K562 (cell line): ENCODE results near the gene TAF15. TPM values are rescaled to one million over a fixed set of nuclear protein-coding genes. Genes with fewer than 3 reads are reported as not detected.
A peak's percentile ranks its signal among the peaks of the same experiment; 100 is the strongest.

Experiments
- CBX3 ChIP-seq, 2 experiments: IDR thresholded peaks; 1 replicate in 1 of 2; 2 replicates in 1 of 2; pipeline ENCODE4 v1.6.1; 2012; ENCODE audit warnings: inconsistent platforms in 2 of 2, low read length in 2 of 2, borderline replicate concordance in 1 of 2, control low read depth in 1 of 2
- CC2D1A ChIP-seq: fragments of 450-650 bp; IDR thresholded peaks from 2 replicates; pipeline ENCODE4 v1.6.1; 2017; ENCODE audit warnings: mild to moderate bottlenecking
- CEBPB ChIP-seq: fragments of 450-650 bp; IDR thresholded peaks from 2 replicates; pipeline ENCODE4 v1.6.1; 2016; ENCODE audit warnings: missing genetic modification characterization, missing compliant biosample characterization
- CTBP1 ChIP-seq: fragments of 450-650 bp; IDR thresholded peaks from 2 replicates; pipeline ENCODE4 v1.6.1; 2016; ENCODE audit warnings: borderline replicate concordance
- FOXM1 ChIP-seq, 2 experiments: fragments of 450-650 bp in 1 of 2; sonication (generic) in 1 of 2; formaldehyde crosslinking in 1 of 2; IDR thresholded peaks; 2 replicates each; pipeline versions ENCODE4 v1.6.1 to v1.9.0; 2017 to 2022; ENCODE audit warnings: low read depth in 2 of 2, mild to moderate bottlenecking in 2 of 2, missing genetic modification reagents in 1 of 2, moderate library complexity in 1 of 2
- HCFC1 ChIP-seq: IDR thresholded peaks from 2 replicates; pipeline ENCODE4 v1.6.1; 2012; ENCODE audit warnings: low read depth, low read length, improper control_type of control experiment
- HNRNPK ChIP-seq: fragments of 200-400 bp; formaldehyde crosslinking; IDR thresholded peaks from one replicate; pipeline ENCODE4 v1.6.1; 2018; ENCODE audit warnings: mild to moderate bottlenecking, low read depth, low read length; ENCODE audit not compliant: poor library complexity, severe bottlenecking
- JUND ChIP-seq, 2 experiments: IDR thresholded peaks; 2 replicates in 1 of 2; 3 replicates in 1 of 2; pipeline ENCODE4 v1.6.1; 2011; ENCODE audit warnings: borderline replicate concordance in 2 of 2, low read depth in 2 of 2, low read length in 2 of 2, improper control_type of control experiment in 1 of 2, missing biosample characterization in 1 of 2, missing genetic modification characterization in 1 of 2, missing genetic modification reagents in 1 of 2
- KLF10 ChIP-seq: fragments of 250-450 bp; sonication (Bioruptor Pico); IDR thresholded peaks from 2 replicates; pipeline ENCODE4 v1.6.1; 2021; ENCODE audit warnings: matching md5 sums
- MTA3 ChIP-seq: fragments of 450-650 bp; formaldehyde crosslinking; IDR thresholded peaks from 2 replicates; pipeline ENCODE4 v1.6.1; 2017; ENCODE audit warnings: mild to moderate bottlenecking, borderline replicate concordance
- RBM25 ChIP-seq: fragments of 200-400 bp; formaldehyde crosslinking; IDR thresholded peaks from 2 replicates; pipeline ENCODE4 v1.6.1; 2018; ENCODE audit warnings: low read length, low read depth, moderate library complexity; ENCODE audit not compliant: severe bottlenecking
- SMC3 ChIP-seq: conservative IDR thresholded peaks from 2 replicates; pipeline ENCODE4 v1.6.1; 2011; ENCODE audit warnings: low read depth, low read length, improper control_type of control experiment; ENCODE audit not compliant: insufficient read depth
- SRF ChIP-seq, 2 experiments: fragments of 250-450, 450-650 bp in 1 of 2; sonication (Bioruptor Pico) in 1 of 2; sonication (generic) in 1 of 2; formaldehyde crosslinking; IDR thresholded peaks; 2 replicates each; pipeline versions ENCODE4 v1.5.0 to v1.5.1; 2020 to 2022; ENCODE audit warnings: mild to moderate bottlenecking in 1 of 2, missing genetic modification reagents in 1 of 2
- TBP ChIP-seq: optimal IDR thresholded peaks from 2 replicates; pipeline ENCODE3; 2011; ENCODE audit warnings: low read depth, low read length, improper control_type of control experiment
- ZFPM2 ChIP-seq: fragments of 250-450 bp; sonication (Bioruptor Pico); IDR thresholded peaks from 2 replicates; pipeline ENCODE4 v1.5.1; 2022; ENCODE audit warnings: mild to moderate bottlenecking
- polyA plus RNA-seq, 8 experiments: library from polyadenylated mRNA; depleted of rRNA in 4 of 8; stranded (reverse) in 5 of 8; unstranded in 3 of 8; fragments of >200 nt; fragmentation: Nextera tagmentation in 2 of 8; fragmentation: Illumina TruSeq in 1 of 8; extraction: Ambion mirVana in 2 of 8; extraction: Trizol in 1 of 8; gene quantifications; 2 replicates each; pipeline versions ENCODE4 v1.2.1 to v1.2.3, GENCODE V29; 2011 to 2014; ENCODE audit warnings: inconsistent platforms in 1 of 8, missing spikeins in 1 of 8
- total RNA-seq, 7 experiments: library from RNA; depleted of rRNA in 6 of 7; stranded (reverse); fragments of >200 nt in 6 of 7; fragmentation: Illumina TruSeq in 2 of 7; extraction: Trizol in 2 of 7; gene quantifications; 2 replicates each; pipeline versions ENCODE4 v1.2.1 to v1.2.3, GENCODE V29; 2011 to 2021; ENCODE audit warnings: low replicate concordance in 1 of 7
- TF ChIP-seq, protein P1 (sequence below), 2 experiments: IDR thresholded peaks; 2 replicates each; pipeline ENCODE4 v1.6.1; 2012; ENCODE audit warnings: improper control_type of control experiment in 2 of 2, low read depth in 2 of 2, low read length in 2 of 2, borderline replicate concordance in 1 of 2
- TF ChIP-seq, protein P2 (sequence below): fragments of 450-650 bp; formaldehyde crosslinking; IDR thresholded peaks from 2 replicates; pipeline ENCODE4 v1.4.0; 2020; ENCODE audit warnings: mild to moderate bottlenecking, moderate library complexity
- TF ChIP-seq, protein P3 (sequence below), 3 experiments: IDR thresholded peaks in 2 of 3; conservative IDR thresholded peaks in 1 of 3; 2 replicates each; pipeline ENCODE4 v1.5.1; 2011 to 2012; ENCODE audit warnings: low read length in 3 of 3, mild to moderate bottlenecking in 3 of 3, control low read depth in 2 of 3, improper control_type of control experiment in 1 of 3, inconsistent platforms in 1 of 3, low read depth in 1 of 3, mixed read lengths in 1 of 3, moderate library complexity in 1 of 3; ENCODE audit not compliant: insufficient read depth in 2 of 3

The TAF15 gene
- total and polyA plus RNA-seq, 9 of the 15 experiments (the other 6 are each of a cell fraction or from before 2014, with no cell fraction given), result 4.1 to 272 (median 56.8) TPM

DNA sequence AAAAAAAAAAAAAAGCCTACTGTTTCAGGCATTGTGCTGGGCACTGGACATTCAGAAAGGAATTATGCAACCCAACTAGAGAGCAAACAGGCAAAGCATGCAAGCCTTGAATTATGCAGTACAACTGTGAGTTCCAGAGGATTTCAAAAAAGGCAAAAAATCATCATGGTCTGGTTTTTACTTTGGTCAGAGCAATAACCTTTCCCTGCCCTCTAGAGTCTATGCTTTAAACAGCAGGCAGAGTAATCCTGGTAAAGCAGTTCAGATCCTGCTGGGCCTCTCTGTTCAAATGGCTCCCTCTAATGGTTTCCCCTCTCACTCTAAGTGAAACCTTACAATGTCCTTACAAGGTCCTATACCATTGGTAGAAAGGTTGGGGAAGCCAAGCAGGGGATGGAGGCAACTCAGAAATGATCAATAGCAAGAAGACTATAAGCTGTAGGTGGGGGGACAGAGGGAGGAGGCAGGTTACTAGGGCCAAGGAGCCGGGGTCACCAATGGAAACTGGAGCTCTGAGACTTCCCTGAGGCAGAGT, 4.6 kb upstream of the TAF15 start (continued):
- TF ChIP-seq, protein P1, sequence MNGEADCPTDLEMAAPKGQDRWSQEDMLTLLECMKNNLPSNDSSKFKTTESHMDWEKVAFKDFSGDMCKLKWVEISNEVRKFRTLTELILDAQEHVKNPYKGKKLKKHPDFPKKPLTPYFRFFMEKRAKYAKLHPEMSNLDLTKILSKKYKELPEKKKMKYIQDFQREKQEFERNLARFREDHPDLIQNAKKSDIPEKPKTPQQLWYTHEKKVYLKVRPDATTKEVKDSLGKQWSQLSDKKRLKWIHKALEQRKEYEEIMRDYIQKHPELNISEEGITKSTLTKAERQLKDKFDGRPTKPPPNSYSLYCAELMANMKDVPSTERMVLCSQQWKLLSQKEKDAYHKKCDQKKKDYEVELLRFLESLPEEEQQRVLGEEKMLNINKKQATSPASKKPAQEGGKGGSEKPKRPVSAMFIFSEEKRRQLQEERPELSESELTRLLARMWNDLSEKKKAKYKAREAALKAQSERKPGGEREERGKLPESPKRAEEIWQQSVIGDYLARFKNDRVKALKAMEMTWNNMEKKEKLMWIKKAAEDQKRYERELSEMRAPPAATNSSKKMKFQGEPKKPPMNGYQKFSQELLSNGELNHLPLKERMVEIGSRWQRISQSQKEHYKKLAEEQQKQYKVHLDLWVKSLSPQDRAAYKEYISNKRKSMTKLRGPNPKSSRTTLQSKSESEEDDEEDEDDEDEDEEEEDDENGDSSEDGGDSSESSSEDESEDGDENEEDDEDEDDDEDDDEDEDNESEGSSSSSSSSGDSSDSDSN (IDR thresholded peaks at IDR 0.05; ENCODE audit: borderline replicate concordance in 1 of 2, low read depth in 2 of 2, low read length in 2 of 2), result 0 out of 4 replicates have a peak, but pooled peaks of 1 of the 2 experiments have one; percentile 63
- TF ChIP-seq, protein P2, sequence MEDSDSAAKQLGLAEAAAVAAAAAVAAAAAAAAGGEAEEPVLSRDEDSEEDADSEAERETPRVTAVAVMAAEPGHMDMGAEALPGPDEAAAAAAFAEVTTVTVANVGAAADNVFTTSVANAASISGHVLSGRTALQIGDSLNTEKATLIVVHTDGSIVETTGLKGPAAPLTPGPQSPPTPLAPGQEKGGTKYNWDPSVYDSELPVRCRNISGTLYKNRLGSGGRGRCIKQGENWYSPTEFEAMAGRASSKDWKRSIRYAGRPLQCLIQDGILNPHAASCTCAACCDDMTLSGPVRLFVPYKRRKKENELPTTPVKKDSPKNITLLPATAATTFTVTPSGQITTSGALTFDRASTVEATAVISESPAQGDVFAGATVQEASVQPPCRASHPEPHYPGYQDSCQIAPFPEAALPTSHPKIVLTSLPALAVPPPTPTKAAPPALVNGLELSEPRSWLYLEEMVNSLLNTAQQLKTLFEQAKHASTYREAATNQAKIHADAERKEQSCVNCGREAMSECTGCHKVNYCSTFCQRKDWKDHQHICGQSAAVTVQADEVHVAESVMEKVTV (CRISPR knock-in tag), result peak; percentile 75
- TF ChIP-seq ZFPM2 (CRISPR knock-in tag), result no peak
- TF ChIP-seq KLF10, result no peak
- TF ChIP-seq CEBPB (tag), result 0 out of 2 replicates have a peak, but pooled peaks have one; percentile 13
- TF ChIP-seq, protein P3, sequence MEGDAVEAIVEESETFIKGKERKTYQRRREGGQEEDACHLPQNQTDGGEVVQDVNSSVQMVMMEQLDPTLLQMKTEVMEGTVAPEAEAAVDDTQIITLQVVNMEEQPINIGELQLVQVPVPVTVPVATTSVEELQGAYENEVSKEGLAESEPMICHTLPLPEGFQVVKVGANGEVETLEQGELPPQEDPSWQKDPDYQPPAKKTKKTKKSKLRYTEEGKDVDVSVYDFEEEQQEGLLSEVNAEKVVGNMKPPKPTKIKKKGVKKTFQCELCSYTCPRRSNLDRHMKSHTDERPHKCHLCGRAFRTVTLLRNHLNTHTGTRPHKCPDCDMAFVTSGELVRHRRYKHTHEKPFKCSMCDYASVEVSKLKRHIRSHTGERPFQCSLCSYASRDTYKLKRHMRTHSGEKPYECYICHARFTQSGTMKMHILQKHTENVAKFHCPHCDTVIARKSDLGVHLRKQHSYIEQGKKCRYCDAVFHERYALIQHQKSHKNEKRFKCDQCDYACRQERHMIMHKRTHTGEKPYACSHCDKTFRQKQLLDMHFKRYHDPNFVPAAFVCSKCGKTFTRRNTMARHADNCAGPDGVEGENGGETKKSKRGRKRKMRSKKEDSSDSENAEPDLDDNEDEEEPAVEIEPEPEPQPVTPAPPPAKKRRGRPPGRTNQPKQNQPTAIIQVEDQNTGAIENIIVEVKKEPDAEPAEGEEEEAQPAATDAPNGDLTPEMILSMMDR (IDR thresholded peaks at IDR 0.05 in 2 of 3, conservative IDR thresholded peaks at IDR 0.05 in 1 of 3; ENCODE audit: insufficient read depth in 2 of 3, low read depth in 1 of 3, low read length in 3 of 3), result peak; percentile 93 to 99 (median 98)
- TF ChIP-seq SMC3, result peak; percentile 60
- TF ChIP-seq CTBP1, result 0 out of 2 replicates have a peak, but pooled peaks have one; percentile 34
- peak; percentile 31 for TF ChIP-seq TBP
- TF ChIP-seq HCFC1, result no peak
- 0 out of 2 replicates have a peak, but pooled peaks have one; percentile 65 for TF ChIP-seq CC2D1A
- TF ChIP-seq RBM25, result peak; percentile 32
- TF ChIP-seq MTA3, result 0 out of 2 replicates have a peak, but pooled peaks have one; percentile 24
- TF ChIP-seq CBX3 (IDR thresholded peaks at IDR 0.05; ENCODE audit: borderline replicate concordance in 1 of 2, low read length in 2 of 2), result peak in 1 of 2 experiments; percentile 57; a peak in 1 of 3 replicates
- TF ChIP-seq SRF (CRISPR knock-in tag; IDR thresholded peaks at IDR 0.05), result peak in 1 of 2 experiments; percentile 38; a peak in 1 of 4 replicates
- TF ChIP-seq FOXM1 (IDR thresholded peaks at IDR 0.05; ENCODE audit: low read depth), result peak; percentile 54
- no peak for TF ChIP-seq FOXM1 (CRISPR knock-in tag; IDR thresholded peaks at IDR 0.05; ENCODE audit: low read depth)
- peak; percentile 48; the same call in 1 of the 2 replicates for TF ChIP-seq JUND (IDR thresholded peaks at IDR 0.05; ENCODE audit: borderline replicate concordance, low read depth, low read length)
- no peak for TF ChIP-seq JUND (tag; IDR thresholded peaks at IDR 0.05; ENCODE audit: borderline replicate concordance, low read depth, low read length)
- TF ChIP-seq HNRNPK, result no peak
